Renal cortex interstitium (tissue), 11 donors: ENCODE data around the gene LHX4. TPM values are rescaled to one million over a fixed set of nuclear protein-coding genes. Genes with fewer than 3 reads are reported as not detected.

Source experiments
- DNase-seq, 11 donors: peaks; one replicate each; pipeline ENCODE4 v3.0.0-alpha.2; 2013; ENCODE audit warnings: low read depth in 9 of 11, low spot score in 4 of 11; ENCODE audit errors: extremely low read depth in 1 of 11
- polyA plus RNA-seq, 3 donors: library from polyadenylated mRNA; unstranded; fragments of 120-200 nt; gene quantifications; one replicate each; pipeline ENCODE4 v1.2.1, GENCODE V29; 2013; ENCODE audit not compliant: insufficient read length in 3 of 3

The LHX4 gene
- polyA plus RNA-seq, 3 donors = 2.1 to 4.6 (median 2.2) TPM

DNA sequence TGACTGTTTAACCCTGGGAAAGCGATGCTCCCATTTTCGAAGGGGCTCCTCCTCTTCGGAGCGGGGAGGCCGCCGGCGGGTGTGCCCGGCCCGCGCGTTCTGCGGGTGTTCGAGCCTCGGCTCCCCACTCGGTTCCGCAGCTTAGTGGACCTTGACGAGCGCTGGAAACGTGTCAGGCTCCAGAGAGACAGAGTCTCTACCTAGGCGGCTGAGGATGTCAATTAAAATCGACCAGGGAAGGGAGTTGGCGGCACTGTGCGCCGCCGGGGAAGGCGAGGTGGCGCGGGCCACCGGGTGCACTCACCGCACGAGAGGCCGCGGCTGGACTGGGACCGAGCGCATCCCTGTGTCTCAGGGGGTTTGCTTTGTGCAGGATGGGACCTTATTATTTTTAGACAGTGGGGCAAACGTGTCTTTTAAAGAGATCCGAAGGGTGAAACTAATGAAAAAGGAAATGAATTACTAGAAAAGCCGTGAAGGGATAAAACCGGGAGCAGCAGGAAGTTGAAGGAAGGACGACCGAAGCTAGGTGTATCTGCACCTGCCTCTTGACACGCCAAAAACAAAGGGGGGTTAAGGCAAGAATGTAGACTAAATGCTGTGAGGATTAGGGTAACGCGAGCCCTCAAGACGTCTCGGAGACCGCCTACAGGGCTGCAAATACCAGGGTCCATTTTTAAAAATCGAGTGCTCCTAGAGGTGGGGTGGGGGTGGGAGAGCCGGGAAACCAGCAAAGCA, 5.6 kb downstream of the LHX4 start:
- no peak for DNase-seq

DNA sequence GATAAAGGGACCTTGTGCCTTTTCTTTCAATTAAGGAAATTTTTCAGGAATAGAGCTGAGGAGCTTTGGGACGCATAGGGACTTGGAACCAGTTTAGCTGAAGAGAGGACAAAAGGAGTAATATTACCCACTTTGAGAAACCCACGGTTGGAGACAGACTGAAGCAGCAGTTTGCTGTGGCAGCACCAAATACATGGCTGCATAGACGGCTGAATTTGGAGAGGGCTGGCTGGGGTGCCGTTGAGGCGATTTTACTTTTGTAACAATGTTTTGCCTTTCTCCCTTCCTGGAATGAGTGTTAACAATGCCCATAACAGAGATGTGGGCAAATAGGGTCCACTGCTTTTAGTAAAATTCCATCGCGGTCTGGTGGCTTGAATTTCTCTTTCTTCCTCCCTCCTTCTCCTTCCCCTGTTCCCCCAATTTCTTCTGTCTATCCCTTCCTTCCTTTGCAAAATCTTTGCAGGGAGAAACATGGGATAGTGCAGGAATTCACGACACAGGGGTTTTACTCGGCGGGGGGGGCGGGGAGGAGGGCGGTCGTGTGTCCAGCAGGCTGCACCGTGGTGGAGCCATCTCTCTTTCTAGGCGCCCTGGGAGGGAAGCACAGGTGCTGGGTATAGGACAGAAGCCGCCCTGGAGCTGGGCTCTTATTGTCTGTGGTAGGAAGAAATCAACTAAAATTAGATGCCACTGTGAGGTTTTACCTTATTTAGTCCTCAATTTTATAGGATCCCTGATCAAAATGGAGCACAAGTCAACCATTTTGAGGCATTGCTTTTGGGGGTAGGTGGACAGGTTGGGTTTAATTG, 6.8 kb downstream of the LHX4 start:
- no peak for DNase-seq

DNA sequence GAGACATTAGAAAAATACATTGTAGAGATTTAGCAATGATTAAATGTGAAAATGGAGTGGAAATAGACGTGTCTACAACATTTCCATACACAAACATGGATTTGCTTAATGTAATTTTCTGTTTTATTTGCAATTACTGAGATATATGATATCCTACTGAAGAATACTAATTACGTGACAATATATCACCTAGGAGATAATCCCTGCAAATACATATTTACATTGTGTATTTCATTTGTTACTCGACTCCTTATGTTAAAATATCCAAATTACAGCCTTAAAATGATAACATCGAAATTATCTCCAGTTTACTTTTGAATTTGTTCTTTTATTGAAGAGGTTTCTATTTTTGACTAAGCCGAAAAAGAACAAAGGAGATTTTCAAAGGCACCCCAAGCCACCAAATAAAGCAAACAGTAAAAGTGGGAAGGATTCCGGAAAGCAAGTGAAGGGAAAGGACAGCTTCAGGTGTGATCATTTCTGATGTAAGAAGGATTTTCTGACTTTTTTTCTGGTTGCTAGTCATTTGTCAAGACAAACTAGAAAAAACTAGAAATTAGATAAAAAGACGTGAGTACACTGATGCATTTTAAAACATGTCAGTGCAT, 7.9 kb downstream of the LHX4 start:
- no peak for DNase-seq

DNA sequence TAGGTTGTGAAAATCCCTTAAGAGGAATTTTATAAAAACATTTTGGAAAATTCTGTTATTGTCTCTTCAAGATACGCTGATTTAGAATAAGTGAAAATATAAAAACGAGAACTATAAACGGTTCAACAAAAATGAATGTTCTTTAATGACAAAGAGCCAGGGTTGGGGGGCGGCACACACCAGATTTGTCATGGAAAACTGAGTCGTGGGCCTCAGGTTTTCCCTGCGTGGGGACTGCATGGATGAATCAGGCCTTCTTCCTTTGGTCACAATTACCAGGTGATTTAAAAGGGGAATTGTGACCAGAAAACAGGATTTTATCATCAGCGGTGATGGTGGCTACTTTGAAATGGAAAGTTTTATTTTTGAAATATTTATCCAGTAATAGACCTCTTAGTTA, 8.6 kb downstream of the LHX4 start:
- DNase-seq = no peak

DNA sequence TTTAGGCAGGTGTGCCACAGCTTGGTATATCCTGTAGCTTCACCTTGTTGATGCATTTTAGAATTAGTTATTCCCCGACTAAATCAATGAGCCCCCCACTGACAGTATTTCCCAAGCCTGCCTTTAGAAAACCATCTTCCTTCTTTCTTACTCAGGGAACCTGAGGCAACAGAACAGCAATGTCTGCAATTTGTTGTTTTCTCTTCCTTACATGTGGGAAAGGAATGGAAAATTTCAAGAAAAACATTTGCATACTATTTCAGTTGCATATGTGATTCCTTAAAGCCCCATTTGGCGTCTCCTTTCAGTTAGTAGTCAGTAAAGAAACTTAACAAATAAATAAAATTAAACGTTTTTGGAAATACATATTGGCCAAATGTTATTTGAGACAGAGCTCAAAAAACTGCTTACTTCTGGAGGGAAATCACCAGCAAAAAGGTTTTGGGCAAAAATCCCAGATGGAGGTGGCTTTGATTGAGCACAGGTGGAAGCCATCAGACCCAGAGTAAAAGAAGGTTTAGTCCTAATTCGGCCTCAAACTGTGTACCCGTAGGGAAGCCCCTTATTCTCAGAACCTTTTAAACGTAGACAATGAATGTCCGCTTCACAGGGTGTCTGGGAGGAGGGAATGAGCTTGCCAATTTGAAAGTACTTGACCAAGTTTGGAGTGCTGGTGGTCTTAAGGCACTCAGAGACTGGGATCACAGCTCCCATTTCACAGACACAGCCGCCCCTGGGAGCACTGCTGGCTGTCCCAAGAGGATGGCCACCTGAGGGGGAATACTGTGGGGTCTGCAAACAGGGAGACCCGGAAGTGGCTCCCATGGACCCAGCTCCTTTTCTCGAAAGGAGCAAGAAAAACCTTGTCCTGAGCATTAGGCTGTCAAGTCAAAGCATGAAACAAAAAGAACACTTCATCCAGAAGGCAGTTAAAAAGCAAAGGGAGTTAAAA, 9.4 kb downstream of the LHX4 start:
- DNase-seq = no peak

DNA sequence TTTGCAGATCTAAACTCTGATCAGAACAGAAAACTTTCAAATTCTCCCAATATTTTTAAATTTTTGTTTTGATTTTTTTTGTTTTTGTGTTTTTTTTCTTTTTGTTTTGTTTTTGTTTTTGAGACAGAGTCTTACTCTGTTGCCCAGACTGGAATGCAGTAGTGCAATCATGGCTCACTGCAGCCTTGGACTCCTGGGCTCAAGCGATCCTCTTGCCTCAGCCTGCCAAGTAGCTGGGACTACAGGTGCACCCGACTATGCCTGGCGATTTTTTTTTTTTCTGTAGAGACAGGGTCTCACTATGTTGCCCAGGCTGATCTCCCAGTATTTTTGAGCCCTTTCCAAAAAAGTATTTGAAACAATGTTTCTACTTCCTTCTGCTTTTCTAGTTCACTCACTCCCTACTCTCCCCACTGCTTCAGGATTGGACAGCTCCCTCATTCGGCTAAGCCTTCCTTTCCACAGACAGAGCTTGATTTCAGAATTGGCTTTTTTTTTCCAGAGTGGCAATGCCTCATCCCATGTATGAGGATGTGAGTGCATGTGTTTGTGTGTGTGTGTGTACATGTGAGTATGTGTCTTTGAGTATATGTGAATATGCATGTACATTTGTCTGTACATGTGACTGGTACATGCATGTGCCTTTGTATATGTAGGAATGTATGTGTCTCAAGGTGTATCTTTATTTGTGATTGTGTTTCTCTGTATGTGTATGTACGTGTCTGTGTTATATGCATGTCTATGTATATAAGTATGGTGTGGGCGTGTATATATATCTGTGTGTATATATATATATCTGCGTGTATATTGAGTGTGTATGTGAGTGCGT, 11.9 kb downstream of the LHX4 start:
- no peak for DNase-seq

DNA sequence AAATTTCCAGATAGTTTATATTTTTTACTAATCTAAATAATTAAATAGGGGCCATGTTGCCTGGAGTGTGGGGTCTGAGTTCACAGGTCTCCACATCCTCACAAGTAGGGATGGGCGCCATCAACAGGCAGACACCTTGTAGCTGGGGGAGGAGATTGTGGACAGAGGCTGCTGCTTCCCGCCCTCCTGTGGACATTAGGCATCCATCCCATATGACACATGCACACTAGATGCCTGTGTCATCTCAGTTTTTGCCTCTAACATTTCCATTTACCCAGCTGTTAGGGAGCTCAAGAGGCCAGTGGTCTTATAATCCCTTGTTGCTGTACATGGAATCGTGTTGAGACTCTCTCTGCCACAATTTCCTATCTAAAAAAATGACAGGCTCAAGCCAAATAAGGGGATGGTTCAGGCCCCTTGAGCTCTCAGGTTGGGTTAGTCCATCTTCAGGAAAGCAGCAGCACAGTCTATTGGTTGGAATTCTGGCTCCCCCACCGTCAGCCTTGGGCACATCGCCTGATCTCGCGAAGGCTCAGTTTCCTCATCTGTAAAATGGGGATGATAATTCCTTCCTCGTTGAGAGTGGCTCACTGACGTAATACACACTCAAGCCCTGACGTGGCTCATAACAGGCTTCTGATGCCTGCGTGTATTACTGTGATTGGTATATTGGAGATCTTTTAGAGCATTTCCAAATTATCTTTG, 13.6 kb downstream of the LHX4 start:
- no peak for DNase-seq

DNA sequence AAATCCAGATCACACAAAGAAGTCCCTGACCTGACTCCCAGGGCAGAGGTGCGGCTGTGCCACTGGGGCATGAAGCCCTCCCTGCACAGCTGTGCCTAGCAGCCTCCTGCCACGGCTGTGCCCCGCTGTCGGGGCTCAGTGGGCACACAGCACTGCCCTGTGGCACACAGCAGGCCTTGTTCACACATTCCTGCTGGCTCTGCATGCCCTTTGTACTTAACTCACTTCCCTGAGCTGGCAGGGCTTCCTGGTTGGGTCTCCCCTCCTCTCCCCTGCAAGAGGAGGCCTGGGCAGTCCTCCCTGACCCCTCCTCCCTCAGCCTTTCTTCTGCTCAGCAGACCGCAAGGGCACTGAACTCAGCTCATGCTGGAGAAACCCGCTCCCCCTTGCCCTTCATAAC, 14.8 kb downstream of the LHX4 start:
- DNase-seq = no peak

DNA sequence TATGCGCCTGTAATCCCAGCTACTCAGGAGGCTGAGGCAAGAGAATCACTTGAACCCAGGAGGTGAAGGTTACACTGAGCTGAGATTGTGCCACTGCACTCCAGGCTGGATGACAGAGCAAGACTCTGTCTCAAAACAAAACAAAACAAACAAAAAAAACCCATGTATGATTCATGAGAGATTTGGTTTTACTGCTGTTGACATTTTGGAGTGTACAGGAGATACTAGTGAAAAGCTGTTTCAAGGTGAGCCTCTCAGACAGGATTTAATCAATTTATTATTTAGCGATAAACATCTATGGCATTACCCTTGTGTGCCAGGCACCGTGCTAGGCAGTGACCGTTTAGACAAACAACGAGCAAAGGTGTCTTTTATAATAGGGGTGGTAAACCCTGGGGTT, 16.5 kb downstream of the LHX4 start:
- DNase-seq = no peak

DNA sequence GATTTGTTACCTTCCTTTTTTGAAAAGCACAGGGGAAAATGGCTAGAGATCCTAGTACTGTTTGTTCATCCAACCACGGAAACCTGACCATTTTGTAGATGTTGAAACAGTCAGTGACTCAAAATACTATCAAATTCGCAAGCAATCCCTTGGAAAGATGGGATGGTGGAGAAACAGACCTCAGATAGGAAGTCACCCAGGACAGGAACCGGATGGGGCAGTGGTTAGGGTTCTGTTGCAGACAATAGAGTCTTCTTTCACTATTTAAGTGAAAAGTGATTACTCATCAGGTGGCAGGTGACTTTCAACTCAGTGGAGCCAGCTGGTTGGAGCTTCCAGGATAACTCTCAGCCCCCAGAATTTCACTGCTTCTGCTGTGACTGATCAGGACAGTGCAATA, 17.0 kb downstream of the LHX4 start:
- DNase-seq = no peak

DNA sequence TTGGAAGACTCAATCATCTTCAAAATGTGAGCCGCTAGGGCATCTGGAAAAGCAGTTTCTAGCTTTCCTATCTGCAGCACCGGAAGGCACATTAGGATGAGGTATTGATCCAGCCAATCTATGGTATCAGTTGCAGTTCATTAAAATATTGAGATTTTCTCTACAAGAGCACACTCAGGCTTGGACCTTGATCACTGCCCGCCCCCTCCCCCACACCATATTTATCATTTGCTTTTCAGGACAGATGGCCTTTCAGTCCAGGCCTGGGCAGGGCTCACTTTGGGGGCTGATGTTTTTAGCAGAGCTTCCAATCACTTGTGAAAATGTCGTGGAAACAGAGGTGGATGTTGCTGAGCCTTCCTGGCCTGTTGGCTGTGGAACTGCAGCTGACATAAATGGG, 17.5 kb downstream of the LHX4 start:
- no peak for DNase-seq

DNA sequence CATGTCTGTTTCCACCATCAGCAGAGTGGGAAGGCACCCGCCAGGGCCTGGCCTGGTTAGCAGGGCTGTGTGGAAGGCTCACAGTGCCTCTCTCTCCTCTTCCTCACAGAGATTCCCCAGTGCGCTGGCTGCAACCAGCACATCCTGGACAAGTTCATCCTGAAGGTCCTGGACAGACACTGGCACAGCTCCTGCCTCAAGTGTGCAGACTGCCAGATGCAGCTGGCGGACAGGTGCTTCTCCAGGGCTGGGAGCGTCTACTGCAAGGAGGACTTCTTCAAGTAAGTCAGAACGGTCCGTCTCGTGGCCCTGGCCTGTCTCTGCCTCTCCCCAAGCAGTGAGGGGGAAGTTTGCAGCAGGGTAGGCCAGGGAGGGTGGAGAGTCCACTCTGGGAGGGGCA, 18.1 kb downstream of the LHX4 start:
- no peak for DNase-seq

DNA sequence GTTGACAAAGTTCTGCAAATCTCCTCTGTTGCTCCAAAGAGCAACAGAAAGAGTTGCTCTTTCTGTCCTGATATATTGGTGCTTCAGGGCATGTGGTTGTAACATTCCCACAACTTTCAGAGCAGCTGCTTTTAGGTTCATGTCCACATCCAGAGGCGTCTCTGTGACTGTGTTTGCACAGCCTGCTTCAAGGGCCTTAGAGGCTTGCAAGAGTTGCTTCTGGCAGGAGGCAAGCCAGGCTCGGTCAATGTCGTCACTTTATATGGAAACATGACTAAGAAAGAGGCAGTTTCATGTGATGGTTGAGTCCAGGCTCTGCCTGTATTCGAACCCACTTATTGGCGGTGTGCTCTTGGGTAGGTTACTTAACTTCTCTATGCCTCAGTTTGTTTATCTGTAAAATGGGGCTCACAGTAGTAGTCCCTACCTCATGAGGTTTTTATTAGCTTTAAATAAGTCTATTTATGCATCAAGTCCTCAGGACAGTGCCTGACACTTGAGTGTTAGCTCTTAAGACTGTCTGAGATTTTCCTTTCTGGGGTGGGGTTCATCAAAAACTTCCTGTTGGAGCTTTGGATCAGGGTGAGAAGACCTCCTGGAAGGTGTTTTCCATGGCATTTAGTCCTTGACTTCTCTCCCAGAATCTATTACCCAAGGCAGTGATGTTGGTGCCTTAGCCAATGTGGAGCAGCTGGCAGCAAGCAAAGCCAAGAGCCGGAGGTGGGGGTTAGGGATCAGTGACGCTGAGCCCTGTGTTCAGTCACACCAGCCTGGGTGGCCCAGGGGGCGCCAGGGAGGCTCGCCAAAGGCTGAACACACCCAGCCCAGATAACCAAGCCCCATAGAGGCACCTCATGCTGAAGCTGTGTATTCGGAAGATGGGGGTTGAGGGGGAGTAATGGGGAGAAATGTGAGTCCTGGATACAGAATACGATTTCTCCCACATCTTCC, 18.9 kb downstream of the LHX4 start:
- DNase-seq = no peak

DNA sequence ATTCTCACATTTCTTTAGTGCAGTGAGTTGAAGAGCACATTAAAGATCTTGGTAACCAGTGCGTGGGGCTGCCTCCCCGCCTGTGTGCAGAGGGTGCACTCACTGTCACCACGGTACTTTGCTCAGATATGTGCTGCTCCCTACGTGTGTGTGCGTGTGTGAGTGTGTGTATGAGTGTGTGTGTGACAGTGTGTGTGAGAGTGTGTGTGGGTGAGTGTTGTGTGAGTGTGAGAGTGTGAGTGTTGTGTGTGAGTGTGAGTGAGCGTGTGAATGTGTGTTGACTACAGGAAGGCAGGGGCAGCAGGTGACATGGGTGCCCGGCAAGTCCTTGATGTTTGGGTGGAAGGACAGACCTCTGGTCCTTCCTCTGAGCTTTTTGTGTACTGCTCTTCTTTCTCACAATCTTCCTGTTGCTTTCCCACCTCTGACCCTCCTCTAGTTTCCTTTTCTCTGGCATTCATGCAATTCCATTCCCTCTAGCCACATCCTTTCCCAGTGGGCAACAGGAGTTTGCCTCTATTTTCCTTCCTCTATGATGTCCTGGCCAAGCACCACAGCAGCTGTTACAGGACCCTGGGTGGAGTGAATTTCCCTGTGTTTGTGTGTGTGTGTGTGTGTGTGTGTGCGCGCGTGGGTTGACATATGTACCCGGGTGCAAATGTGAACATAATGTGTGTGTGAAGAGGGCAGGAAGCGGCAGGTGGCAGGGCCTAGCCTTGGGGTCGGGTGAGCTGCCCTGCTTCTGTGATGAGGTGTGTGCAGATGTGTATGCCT, 19.8 kb downstream of the LHX4 start:
- no peak for DNase-seq

DNA sequence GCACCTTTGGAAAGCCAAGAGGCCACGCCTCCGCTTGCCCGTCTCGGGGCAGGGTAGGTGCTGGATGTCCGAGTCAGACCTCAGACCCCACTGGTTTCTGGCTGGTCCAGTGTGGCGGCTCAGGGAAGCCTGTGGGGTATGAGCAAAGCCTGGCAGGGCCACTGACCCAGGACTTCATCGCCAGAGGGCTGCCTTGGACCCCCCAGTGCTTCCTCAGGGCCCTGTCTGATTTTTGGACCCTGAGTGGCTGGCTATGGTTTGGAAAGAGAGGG, 20.4 kb downstream of the LHX4 start:
- DNase-seq = no peak

DNA sequence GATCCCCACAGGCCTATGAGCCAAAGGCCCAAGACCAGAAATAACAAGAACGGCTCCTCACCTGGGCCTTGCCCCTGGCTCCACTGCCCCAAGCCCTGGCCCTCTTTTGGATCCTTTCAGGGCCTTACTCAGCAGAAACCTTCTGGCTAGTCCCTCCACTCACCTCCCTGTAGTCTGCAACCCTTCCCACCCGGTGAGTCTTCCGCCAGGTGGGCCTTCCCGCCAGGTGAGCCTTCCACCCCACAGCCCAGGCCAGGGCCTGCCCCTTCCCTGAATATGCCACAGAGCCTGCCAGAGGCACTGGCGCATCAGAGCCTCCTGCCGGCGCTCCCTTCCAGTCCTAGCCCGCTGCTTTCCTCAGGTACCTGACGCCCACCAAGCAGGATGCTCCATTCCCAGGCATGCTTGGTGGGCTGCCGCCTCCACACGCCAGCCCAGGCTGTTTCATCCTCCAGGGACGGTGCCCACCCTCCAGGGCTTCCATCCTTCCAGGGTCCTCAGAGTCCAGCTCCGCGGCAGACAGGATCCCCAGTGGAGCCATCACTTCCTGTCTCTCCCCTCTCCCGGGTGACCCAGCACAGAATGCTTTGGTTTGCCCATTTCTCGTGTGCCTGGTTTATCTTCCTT, 20.9 kb downstream of the LHX4 start:
- no peak for DNase-seq
